Measurements from ENCODE around the gene OR10G3. TPM values are rescaled to one million over a fixed set of nuclear protein-coding genes. Genes with fewer than 3 reads are reported as not detected.

The OR10G3 gene
- total RNA-seq, 1 experiment from 2014 or later: not detected

DNA sequence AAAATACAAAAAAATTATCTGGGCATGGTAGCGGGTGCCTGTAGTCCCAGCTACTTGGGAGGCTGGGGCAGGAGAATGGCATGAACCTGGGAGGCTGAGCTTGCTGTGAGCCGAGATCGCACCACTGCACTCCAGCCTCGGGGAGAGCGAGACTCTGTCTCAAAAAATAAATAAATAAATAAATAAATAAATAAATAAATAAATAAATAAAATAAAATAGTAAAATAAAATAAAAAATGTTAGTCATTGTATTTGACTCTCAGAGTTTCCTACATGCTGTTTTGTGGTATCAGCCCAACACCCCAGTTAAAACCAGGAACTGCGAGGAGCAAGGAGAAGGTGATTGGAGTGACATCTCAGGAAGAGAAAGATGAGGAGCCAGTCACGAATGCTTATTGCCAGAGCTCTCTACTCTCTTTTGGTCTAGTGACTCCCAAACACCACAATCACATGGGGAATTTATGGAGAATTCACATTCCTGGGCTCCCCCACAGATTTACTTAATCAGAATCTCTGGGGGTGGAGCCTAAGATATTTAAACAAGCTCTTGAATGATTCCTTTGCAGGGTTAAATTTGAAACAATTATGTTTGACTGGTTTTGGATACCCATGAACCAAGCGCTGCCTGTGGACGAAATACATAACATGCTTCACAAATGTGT is 38.3 kb downstream of the OR10G3 start:
- no peak overlapping the region for H4K5ac ChIP-seq (ENCODE audit: insufficient read length, low read depth, low read length)
- no peak overlapping the region; the same call in 1 of the 2 replicates for H3K14ac ChIP-seq (ENCODE audit: insufficient read depth, low read length)
- H4K91ac ChIP-seq (ENCODE audit: insufficient read length, low read depth, low read length): no peak overlapping the region
- H3K9me3 ChIP-seq (ENCODE audit: control insufficient read depth, low read depth, low read length): no peaks in the 10 kb centered on the region
- H3K23ac ChIP-seq (ENCODE audit: insufficient read length, low read depth, low read length): no peak overlapping the region
- H2BK5ac ChIP-seq (ENCODE audit: insufficient read length, low read length): no peak overlapping the region
- no peak overlapping the region for H3K18ac ChIP-seq (ENCODE audit: insufficient read length, low read depth, low read length)
- peaks cover 4% of the 10 kb centered on the region; the same call in 1 of the 2 replicates for H3K4me1 ChIP-seq (ENCODE audit: insufficient read depth, low read length)
- peaks cover 43 to 57% of the 10 kb centered on the region in 2 experiments for H3K4me1 Mint-ChIP-seq
- no peak overlapping the region for H3T11ph ChIP-seq (ENCODE audit: low read length)
- H3K27ac Mint-ChIP-seq: peak overlapping the region; percentile 63 to 98 (median 75); a peak in 5 of 7 replicates
- H2AFZ ChIP-seq (ENCODE audit: low read length): no peak overlapping the region
- peaks cover 3 to 4% of the 10 kb centered on the region in 2 experiments; a peak in 2 of 5 replicates for H3K9me3 Mint-ChIP-seq
- H3K36me3 Mint-ChIP-seq (ENCODE audit: insufficient read depth in 1 of 3, low read depth in 3 of 3): no peaks in the 10 kb centered on the region; a peak in 1 of 7 replicates
- no peak overlapping the region for H3K27ac ChIP-seq (ENCODE audit: insufficient read length, low read depth, low read length)
- H3K27me3 ChIP-seq (ENCODE audit: insufficient read depth, low read length): no peaks in the 10 kb centered on the region
- no peaks in the 10 kb centered on the region; the same call in 1 of the 2 replicates for H3K79me2 ChIP-seq (ENCODE audit: insufficient read depth, low read length)
- H2BK120ac ChIP-seq (ENCODE audit: low read depth, low read length, poor library complexity, severe bottlenecking): no peak overlapping the region
- H2BK20ac ChIP-seq (ENCODE audit: low read depth, low read length, poor library complexity, severe bottlenecking): no peak overlapping the region
- TF ChIP-seq, protein P1, sequence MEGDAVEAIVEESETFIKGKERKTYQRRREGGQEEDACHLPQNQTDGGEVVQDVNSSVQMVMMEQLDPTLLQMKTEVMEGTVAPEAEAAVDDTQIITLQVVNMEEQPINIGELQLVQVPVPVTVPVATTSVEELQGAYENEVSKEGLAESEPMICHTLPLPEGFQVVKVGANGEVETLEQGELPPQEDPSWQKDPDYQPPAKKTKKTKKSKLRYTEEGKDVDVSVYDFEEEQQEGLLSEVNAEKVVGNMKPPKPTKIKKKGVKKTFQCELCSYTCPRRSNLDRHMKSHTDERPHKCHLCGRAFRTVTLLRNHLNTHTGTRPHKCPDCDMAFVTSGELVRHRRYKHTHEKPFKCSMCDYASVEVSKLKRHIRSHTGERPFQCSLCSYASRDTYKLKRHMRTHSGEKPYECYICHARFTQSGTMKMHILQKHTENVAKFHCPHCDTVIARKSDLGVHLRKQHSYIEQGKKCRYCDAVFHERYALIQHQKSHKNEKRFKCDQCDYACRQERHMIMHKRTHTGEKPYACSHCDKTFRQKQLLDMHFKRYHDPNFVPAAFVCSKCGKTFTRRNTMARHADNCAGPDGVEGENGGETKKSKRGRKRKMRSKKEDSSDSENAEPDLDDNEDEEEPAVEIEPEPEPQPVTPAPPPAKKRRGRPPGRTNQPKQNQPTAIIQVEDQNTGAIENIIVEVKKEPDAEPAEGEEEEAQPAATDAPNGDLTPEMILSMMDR (conservative IDR thresholded peaks at IDR 0.05): no peak
- H3K23me2 ChIP-seq (ENCODE audit: insufficient read length, low read depth, low read length, poor library complexity, severe bottlenecking): peaks cover 4% of the 10 kb centered on the region
- H4K8ac ChIP-seq (replicated peaks; ENCODE audit: insufficient read length, low read depth, low read length): no peak overlapping the region
- DNase-seq: no peak
- no peak overlapping the region for H3K56ac ChIP-seq (ENCODE audit: insufficient read length, low read depth, low read length)
- no peak overlapping the region for H3K4me2 ChIP-seq (ENCODE audit: insufficient read depth, insufficient read length, low read length)
- H3K9ac ChIP-seq (ENCODE audit: extremely low read depth, insufficient read length, low read length): no peak overlapping the region
- no CpG with 5 or more reads among the region's 9 CpGs for WGBS (ENCODE audit: extremely low coverage, insufficient read length, low lambda C conversion rate)
- H3K27me3 Mint-ChIP-seq (ENCODE audit: low read depth): no peaks in the 10 kb centered on the region
- H3K4ac ChIP-seq (ENCODE audit: low read depth, low read length): no peak overlapping the region
- H3K79me1 ChIP-seq (ENCODE audit: insufficient read depth, low read depth, low read length, poor library complexity, severe bottlenecking): no peaks in the 10 kb centered on the region
- H2AK5ac ChIP-seq (ENCODE audit: insufficient read length, low read length): no peak overlapping the region
- no peaks in the 10 kb centered on the region for H4K20me1 ChIP-seq (ENCODE audit: control insufficient read depth, insufficient read depth, insufficient read length)
- H3K4me3 Mint-ChIP-seq: peak overlapping the region in 1 of 2 experiments; percentile 34; a peak in 2 of 5 replicates
- no peak overlapping the region for H2BK15ac ChIP-seq (ENCODE audit: low read depth, low read length)
- H2BK12ac ChIP-seq (ENCODE audit: insufficient read length, low read depth, low read length): peak overlapping the region; percentile 76

Data from H9 (cell line).